Measurements from ENCODE around the gene CARMIL1.

Gene CARMIL1

DNA sequence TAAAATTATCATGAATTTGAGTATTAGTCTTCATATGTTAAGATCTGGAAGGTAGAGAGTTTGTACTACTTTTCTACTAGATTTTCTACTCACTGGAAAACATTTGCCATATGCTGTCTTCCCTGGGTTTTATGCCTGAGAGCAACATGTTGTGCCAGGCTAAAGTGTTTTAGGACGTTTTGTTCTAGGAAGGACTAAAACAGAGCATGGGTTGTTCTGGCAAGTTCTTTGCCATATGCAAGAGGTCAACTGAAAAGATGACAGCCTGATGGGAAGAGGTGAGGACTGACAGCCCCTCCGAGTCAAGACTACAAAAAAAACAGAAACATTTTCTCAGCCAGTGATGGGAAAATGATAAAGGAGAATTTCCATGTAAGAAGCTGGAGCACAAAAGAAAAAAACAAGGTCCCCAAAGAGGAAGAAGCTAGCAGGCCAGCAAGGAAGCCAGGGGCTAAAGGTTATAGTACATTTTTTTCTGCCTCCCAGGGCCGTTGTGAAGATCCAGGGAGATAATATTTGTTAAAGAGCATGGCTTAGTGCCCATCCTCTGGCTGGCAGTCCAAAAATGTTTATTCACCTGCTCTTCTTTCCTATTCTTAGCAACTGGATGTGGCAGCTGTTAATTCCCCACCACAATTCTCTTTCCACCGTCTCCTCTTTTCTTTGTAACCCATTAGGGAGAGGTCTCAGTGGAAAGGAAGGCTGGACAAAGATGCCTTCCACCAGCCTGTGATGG lies 380.6 kb downstream of the CARMIL1 start:
- DNase-seq (ENCODE audit: low read depth in 2 of 2) = no peak

DNA sequence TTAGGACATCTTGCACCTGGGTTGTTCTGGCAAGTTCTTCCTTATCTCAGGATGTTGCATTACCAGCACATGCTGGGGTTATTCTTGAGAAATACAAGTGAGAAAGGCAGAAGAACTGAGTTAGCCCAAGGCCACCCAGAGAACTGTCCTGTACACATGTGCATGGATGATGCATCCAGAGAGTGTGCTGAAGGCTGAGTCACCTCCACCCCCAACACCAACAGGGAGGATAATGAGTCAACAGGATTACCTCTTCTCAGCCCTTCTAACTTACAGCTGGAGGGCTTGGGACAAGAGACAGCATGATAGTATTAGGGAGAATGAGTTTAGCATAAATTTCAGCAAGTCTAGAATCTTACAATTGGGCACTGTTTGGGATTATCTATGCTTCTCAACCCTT lies 381.3 kb downstream of the CARMIL1 start:
- DNase-seq (ENCODE audit: low read depth in 2 of 2) = no peak

- DNase-seq (ENCODE audit: low read depth in 2 of 2) = no peak
These were observed 382.1 kb downstream of the CARMIL1 start for GRCh38 chr6:25661129-25661779.

- no peak for DNase-seq (ENCODE audit: low read depth in 2 of 2)
These were observed 386.3 kb downstream of the CARMIL1 start for GRCh38 chr6:25665455-25665854.

GRCh38 chr6:25669413-25669812 lies 390.2 kb downstream of the CARMIL1 start:
- DNase-seq (ENCODE audit: low read depth in 2 of 2) = no peak
